DMS 273 treated with DMSO at 0.1 percent for 48 hours (cell line): ENCODE data around the gene CYP2F1.

ENCODE experiments used
- DNase-seq: peaks from one replicate; lab custom pipeline; 2025; lab: John Stamatoyannopoulos, UW

Gene CYP2F1

DNA sequence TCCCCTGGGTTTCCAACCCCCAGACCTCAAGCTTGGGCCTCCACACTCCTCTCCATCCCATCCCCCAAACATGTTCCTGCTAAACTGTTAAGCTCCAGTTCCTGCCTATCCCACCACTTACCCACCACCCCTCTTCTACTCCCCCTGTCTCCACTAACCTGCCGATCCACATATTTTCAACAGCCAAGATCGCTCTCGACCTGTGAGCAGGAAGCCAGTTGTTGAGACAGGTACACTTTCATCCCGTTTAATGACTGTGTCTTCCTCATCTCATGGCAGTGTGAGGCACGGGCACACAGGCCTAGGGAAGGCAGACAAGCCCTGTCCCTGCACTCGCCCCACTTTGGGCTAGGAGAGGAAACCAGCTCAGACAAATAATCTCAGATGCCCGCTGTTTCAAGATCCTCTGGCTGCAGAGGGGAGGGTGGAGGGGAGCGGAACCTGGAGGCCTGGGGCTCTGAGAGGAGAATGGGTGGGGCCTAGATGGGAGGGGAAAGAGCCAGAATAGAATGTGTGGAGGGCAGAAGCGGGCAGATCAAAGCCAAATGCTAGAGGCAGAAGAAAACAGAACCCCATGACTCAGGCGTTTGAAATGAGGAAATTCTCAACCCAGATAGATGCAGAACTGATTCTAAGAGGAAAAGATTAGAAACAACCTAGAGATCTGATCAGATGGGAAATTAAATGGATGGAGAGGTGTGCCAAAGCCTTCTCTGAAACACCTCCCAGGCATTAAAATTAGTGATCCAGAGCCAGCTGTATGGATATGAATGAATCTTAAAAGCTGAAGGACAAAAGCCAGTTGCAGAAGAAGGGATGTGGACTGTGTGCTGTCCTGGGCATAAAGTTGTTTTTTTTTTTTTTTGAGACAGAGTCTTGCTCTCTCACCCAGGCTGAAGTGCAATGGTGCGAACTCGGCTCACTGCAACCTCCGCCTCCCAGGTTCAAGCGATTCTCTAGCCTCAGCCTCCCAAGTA lies 61.9 kb downstream of the CYP2F1 start:
- no peak for DNase-seq
